HEK293 (cell line): ENCODE data around the gene EIF4G1.

Experiments used
- CTCF ChIA-PET: fragments of 350-600 bp; formaldehyde crosslinking; extraction: SDS; loops from one replicate; lab custom pipeline; 2021; ENCODE audit warnings: antibody characterized with exemption; lab: Yijun Ruan, JAX
- POLR2A ChIA-PET: fragments of 300-600 bp; formaldehyde crosslinking; extraction: SDS; loops from one replicate; lab custom pipeline; 2020; ENCODE audit warnings: antibody characterized with exemption, inconsistent platforms; lab: Yijun Ruan, JAX
- H3K27ac ChIP-seq: fragments of 200-500 bp; sonication (Bioruptor generic); 2 replicates; pipeline ENCODE4 v1.5.1; 2014; ENCODE audit warnings: low read depth, low read length, control low read depth, inconsistent platforms; ENCODE audit errors: extremely low read depth
- H3K36me3 ChIP-seq, 2 experiments: fragments of 200-500 bp in 1 of 2; sonication (Bioruptor generic) in 1 of 2; 1 replicate in 1 of 2; 2 replicates in 1 of 2; pipeline ENCODE4 v1.5.1; 2014 to 2017; ENCODE audit warnings: inconsistent platforms in 2 of 2, low read length in 2 of 2; ENCODE audit not compliant: control insufficient read depth in 2 of 2, insufficient read depth in 1 of 2
- H3K4me1 ChIP-seq: fragments of 200-500 bp; sonication (Bioruptor generic); 2 replicates; pipeline ENCODE4 v1.5.1; 2014; ENCODE audit warnings: mild to moderate bottlenecking, low read length, inconsistent platforms; ENCODE audit not compliant: control insufficient read depth, insufficient read depth
- H3K4me3 ChIP-seq: 2 replicates; pipeline ENCODE4 v1.5.1; 2011; ENCODE audit warnings: low read depth, mild to moderate bottlenecking, control low read depth, low read length, moderate library complexity
- H3K9me3 ChIP-seq: fragments of 200-500 bp; sonication (Bioruptor generic); 2 replicates; pipeline ENCODE4 v1.5.1; 2014; ENCODE audit warnings: low read depth, low read length, inconsistent platforms; ENCODE audit not compliant: control insufficient read depth, insufficient read depth
- KLF16 ChIP-seq: fragments of 450-650 bp; formaldehyde crosslinking; IDR thresholded peaks from 2 replicates; pipeline ENCODE4 v1.5.1; 2017; ENCODE audit warnings: missing biosample characterization, missing genetic modification characterization
- MYNN ChIP-seq: fragments of 450-650 bp; formaldehyde crosslinking; IDR thresholded peaks from 2 replicates; pipeline ENCODE4 v1.5.1; 2016; ENCODE audit warnings: missing biosample characterization, missing genetic modification characterization, borderline replicate concordance
- PRDM1 ChIP-seq: fragments of 450-650 bp; formaldehyde crosslinking; IDR thresholded peaks from 2 replicates; pipeline ENCODE4; 2016; ENCODE audit warnings: missing biosample characterization, missing genetic modification characterization
- REPIN1 ChIP-seq: fragments of 450-650 bp; formaldehyde crosslinking; IDR thresholded peaks from 2 replicates; pipeline ENCODE4 v1.5.1; 2017; ENCODE audit warnings: missing biosample characterization, missing genetic modification characterization, low read depth
- SP3 ChIP-seq: fragments of 450-650 bp; formaldehyde crosslinking; IDR thresholded peaks from 2 replicates; pipeline ENCODE4 v1.5.1; 2016; ENCODE audit warnings: missing biosample characterization, missing genetic modification characterization
- SP7 ChIP-seq: fragments of 450-650 bp; formaldehyde crosslinking; IDR thresholded peaks from 2 replicates; pipeline ENCODE4 v1.5.1; 2016; ENCODE audit warnings: missing biosample characterization, missing genetic modification characterization
- ZBTB20 ChIP-seq: fragments of 450-650 bp; formaldehyde crosslinking; IDR thresholded peaks from 2 replicates; pipeline ENCODE4 v1.5.1; 2016; ENCODE audit warnings: missing biosample characterization, missing genetic modification characterization
- ZBTB21 ChIP-seq: fragments of 450-650 bp; formaldehyde crosslinking; IDR thresholded peaks from 2 replicates; pipeline ENCODE4 v1.5.1; 2017; ENCODE audit warnings: missing biosample characterization, missing genetic modification characterization
- ZFP69B ChIP-seq: fragments of 450-650 bp; formaldehyde crosslinking; IDR thresholded peaks from 2 replicates; pipeline ENCODE4 v1.5.1; 2016; ENCODE audit warnings: missing biosample characterization, missing genetic modification characterization
- ZNF155 ChIP-seq: fragments of 450-650 bp; formaldehyde crosslinking; IDR thresholded peaks from 2 replicates; pipeline ENCODE4 v1.5.1; 2016; ENCODE audit warnings: missing biosample characterization, missing genetic modification characterization
- ZNF19 ChIP-seq: fragments of 450-650 bp; formaldehyde crosslinking; IDR thresholded peaks from 2 replicates; pipeline ENCODE4; 2016; ENCODE audit warnings: missing biosample characterization, missing genetic modification characterization, low read depth
- ZNF391 ChIP-seq: fragments of 450-650 bp; formaldehyde crosslinking; IDR thresholded peaks from 2 replicates; pipeline ENCODE4 v1.5.1; 2016; ENCODE audit warnings: low read depth, missing biosample characterization, missing genetic modification characterization, borderline replicate concordance
- ZNF549 ChIP-seq: fragments of 450-650 bp; IDR thresholded peaks from 2 replicates; pipeline ENCODE4 v1.5.1; 2018; ENCODE audit warnings: missing biosample characterization, missing genetic modification characterization, mild to moderate bottlenecking, inconsistent platforms, moderate library complexity
- ZNF610 ChIP-seq: fragments of 450-650 bp; formaldehyde crosslinking; IDR thresholded peaks from 2 replicates; pipeline ENCODE4 v1.5.1; 2016; ENCODE audit warnings: missing biosample characterization, missing genetic modification characterization, borderline replicate concordance
- ZNF768 ChIP-seq: fragments of 450-650 bp; formaldehyde crosslinking; IDR thresholded peaks from 2 replicates; pipeline ENCODE4 v1.5.1; 2018; ENCODE audit warnings: missing biosample characterization, mild to moderate bottlenecking, missing genetic modification characterization
- ZNF776 ChIP-seq: fragments of 450-650 bp; formaldehyde crosslinking; IDR thresholded peaks from 2 replicates; pipeline ENCODE4 v1.5.0; 2017; ENCODE audit warnings: missing biosample characterization, missing genetic modification characterization, borderline replicate concordance
- ZNF837 ChIP-seq: fragments of 450-650 bp; formaldehyde crosslinking; IDR thresholded peaks from 2 replicates; pipeline ENCODE4 v1.5.1; 2016; ENCODE audit warnings: missing biosample characterization, missing genetic modification characterization
- TF ChIP-seq, protein P1 (sequence below): fragments of 450-650 bp; formaldehyde crosslinking; IDR thresholded peaks from 2 replicates; pipeline ENCODE4 v1.5.1; 2017; ENCODE audit warnings: missing biosample characterization, missing genetic modification characterization
- TF ChIP-seq, protein P2 (sequence below): fragments of 450-650 bp; formaldehyde crosslinking; IDR thresholded peaks from 2 replicates; pipeline ENCODE4 v1.5.1; 2016; ENCODE audit warnings: missing biosample characterization, missing genetic modification characterization
- TF ChIP-seq, protein P3 (sequence below): fragments of 450-650 bp; formaldehyde crosslinking; IDR thresholded peaks from 2 replicates; pipeline ENCODE4 v1.5.1; 2017; ENCODE audit warnings: missing biosample characterization, missing genetic modification characterization
- TF ChIP-seq, protein P4 (sequence below): fragments of 450-650 bp; IDR thresholded peaks from 2 replicates; pipeline ENCODE4 v1.5.1; 2018; ENCODE audit warnings: missing biosample characterization, missing genetic modification characterization
- TF ChIP-seq, protein P5 (sequence below): fragments of 450-650 bp; formaldehyde crosslinking; IDR thresholded peaks from 2 replicates; pipeline ENCODE4 v1.5.1; 2016; ENCODE audit warnings: missing biosample characterization, missing genetic modification characterization

The EIF4G1 gene

DNA sequence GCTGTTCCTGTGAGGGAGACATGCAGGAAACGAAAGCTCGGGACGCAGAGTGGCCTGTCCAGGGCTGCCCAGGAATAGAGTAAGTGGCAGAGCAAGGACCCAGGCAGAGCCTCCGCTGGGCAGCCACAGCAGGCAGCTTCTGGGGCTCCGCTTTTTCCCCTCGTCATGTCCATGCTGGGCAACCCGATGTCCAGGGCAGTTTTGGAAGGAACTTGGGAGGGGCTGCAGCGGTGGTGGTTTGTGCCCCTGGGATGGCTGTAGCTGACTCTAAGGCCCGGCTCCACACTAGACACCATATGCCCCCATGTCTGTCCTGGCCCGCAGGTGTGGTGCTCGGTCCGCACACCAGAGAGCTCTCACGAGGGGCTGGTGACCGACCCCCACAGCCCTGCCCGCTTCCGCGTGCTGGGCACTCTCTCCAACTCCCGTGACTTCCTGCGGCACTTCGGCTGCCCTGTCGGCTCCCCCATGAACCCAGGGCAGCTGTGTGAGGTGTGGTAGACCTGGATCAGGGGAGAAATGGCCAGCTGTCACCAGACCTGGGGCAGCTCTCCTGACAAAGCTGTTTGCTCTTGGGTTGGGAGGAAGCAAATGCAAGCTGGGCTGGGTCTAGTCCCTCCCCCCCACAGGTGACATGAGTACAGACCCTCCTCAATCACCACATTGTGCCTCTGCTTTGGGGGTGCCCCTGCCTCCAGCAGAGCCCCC is 22.5 kb upstream of the EIF4G1 start (continued):
- no peak for TF ChIP-seq ZNF776 (tag by site-specific recombination)
- TF ChIP-seq, protein P1, sequence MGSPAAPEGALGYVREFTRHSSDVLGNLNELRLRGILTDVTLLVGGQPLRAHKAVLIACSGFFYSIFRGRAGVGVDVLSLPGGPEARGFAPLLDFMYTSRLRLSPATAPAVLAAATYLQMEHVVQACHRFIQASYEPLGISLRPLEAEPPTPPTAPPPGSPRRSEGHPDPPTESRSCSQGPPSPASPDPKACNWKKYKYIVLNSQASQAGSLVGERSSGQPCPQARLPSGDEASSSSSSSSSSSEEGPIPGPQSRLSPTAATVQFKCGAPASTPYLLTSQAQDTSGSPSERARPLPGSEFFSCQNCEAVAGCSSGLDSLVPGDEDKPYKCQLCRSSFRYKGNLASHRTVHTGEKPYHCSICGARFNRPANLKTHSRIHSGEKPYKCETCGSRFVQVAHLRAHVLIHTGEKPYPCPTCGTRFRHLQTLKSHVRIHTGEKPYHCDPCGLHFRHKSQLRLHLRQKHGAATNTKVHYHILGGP (tag by site-specific recombination) = no peak
- no peak for TF ChIP-seq ZNF19
- no peak for TF ChIP-seq ZNF768 (tag by site-specific recombination)
- no peak for TF ChIP-seq SP3 (tag by site-specific recombination)
- no peak for TF ChIP-seq ZNF549 (tag by site-specific recombination)
- no peak for TF ChIP-seq ZBTB21
- no peak for TF ChIP-seq ZNF155 (tag by site-specific recombination)
- TF ChIP-seq, protein P2, sequence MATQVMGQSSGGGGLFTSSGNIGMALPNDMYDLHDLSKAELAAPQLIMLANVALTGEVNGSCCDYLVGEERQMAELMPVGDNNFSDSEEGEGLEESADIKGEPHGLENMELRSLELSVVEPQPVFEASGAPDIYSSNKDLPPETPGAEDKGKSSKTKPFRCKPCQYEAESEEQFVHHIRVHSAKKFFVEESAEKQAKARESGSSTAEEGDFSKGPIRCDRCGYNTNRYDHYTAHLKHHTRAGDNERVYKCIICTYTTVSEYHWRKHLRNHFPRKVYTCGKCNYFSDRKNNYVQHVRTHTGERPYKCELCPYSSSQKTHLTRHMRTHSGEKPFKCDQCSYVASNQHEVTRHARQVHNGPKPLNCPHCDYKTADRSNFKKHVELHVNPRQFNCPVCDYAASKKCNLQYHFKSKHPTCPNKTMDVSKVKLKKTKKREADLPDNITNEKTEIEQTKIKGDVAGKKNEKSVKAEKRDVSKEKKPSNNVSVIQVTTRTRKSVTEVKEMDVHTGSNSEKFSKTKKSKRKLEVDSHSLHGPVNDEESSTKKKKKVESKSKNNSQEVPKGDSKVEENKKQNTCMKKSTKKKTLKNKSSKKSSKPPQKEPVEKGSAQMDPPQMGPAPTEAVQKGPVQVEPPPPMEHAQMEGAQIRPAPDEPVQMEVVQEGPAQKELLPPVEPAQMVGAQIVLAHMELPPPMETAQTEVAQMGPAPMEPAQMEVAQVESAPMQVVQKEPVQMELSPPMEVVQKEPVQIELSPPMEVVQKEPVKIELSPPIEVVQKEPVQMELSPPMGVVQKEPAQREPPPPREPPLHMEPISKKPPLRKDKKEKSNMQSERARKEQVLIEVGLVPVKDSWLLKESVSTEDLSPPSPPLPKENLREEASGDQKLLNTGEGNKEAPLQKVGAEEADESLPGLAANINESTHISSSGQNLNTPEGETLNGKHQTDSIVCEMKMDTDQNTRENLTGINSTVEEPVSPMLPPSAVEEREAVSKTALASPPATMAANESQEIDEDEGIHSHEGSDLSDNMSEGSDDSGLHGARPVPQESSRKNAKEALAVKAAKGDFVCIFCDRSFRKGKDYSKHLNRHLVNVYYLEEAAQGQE (tag by site-specific recombination) = no peak
- no peak for TF ChIP-seq PRDM1 (tag by site-specific recombination)
- TF ChIP-seq ZNF837 (tag by site-specific recombination) = no peak
- TF ChIP-seq REPIN1 = no peak
- no peak for TF ChIP-seq MYNN
- TF ChIP-seq, protein P3, sequence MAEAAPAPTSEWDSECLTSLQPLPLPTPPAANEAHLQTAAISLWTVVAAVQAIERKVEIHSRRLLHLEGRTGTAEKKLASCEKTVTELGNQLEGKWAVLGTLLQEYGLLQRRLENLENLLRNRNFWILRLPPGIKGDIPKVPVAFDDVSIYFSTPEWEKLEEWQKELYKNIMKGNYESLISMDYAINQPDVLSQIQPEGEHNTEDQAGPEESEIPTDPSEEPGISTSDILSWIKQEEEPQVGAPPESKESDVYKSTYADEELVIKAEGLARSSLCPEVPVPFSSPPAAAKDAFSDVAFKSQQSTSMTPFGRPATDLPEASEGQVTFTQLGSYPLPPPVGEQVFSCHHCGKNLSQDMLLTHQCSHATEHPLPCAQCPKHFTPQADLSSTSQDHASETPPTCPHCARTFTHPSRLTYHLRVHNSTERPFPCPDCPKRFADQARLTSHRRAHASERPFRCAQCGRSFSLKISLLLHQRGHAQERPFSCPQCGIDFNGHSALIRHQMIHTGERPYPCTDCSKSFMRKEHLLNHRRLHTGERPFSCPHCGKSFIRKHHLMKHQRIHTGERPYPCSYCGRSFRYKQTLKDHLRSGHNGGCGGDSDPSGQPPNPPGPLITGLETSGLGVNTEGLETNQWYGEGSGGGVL (tag by site-specific recombination) = no peak

DNA sequence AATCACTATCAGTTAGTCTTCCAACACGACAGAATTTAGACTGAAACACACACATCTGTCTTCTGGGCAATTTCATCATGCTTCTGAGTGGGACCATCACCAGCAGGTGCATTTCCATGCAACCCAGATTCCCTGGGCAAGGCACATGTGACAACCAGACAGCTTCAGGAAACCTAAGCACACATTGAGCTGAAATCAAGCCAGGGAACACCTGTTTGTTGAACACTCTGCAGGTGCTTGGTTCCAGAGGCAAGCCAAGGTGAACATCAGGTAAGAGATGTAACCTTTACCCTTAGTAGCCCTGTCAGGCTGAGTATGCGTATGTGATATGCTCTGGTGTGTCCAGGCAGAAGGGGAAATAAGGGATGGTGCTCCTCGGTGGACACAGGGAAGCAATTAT is 18.6 kb upstream of the EIF4G1 start:
- H3K4me3 ChIP-seq = no peak overlapping the region
- TF ChIP-seq, protein P4, sequence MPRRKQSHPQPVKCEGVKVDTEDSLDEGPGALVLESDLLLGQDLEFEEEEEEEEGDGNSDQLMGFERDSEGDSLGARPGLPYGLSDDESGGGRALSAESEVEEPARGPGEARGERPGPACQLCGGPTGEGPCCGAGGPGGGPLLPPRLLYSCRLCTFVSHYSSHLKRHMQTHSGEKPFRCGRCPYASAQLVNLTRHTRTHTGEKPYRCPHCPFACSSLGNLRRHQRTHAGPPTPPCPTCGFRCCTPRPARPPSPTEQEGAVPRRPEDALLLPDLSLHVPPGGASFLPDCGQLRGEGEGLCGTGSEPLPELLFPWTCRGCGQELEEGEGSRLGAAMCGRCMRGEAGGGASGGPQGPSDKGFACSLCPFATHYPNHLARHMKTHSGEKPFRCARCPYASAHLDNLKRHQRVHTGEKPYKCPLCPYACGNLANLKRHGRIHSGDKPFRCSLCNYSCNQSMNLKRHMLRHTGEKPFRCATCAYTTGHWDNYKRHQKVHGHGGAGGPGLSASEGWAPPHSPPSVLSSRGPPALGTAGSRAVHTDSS (tag by site-specific recombination) = no peak
- TF ChIP-seq, protein P5, sequence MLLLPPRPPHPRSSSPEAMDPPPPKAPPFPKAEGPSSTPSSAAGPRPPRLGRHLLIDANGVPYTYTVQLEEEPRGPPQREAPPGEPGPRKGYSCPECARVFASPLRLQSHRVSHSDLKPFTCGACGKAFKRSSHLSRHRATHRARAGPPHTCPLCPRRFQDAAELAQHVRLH (tag by site-specific recombination) = no peak
- TF ChIP-seq KLF16 (tag by site-specific recombination) (no peak), ZNF610 (tag by site-specific recombination) (no peak), REPIN1 (no peak), SP7 (no peak), ZNF391 (tag by site-specific recombination) (no peak), ZNF155 (tag by site-specific recombination) (no peak), ZBTB20 (tag by site-specific recombination) (no peak), ZFP69B (tag by site-specific recombination) (no peak)
- TF ChIP-seq, all 188 proteins: peak for 0
- Histone ChIP-seq H3K9me3 (no peaks in the 10 kb centered on the region), H3K36me3 (peaks cover 3 to 12% of the 10 kb centered on the region in 2 experiments; a peak in 2 of 3 replicates), H3K27ac (no peak overlapping the region), H3K4me1 (no peaks in the 10 kb centered on the region)
- CTCF ChIA-PET = interaction anchor here (0.7 kb wide), 1 partner anchor 836 kb away, joined by 3 read pairs; no protein-coding TSS in a partner anchor
- POLR2A ChIA-PET = interaction anchor here (1.4 kb wide), 1 partner anchor 35 kb away, joined by 3 read pairs; the partner anchor contains the start of gene CAMK2N2
